Medulla oblongata (tissue), 1 donor: ENCODE results near the gene ABHD16A.

ENCODE experiments used
- DNase-seq: peaks from one replicate; pipeline ENCODE4 v3.0.0-alpha.2; 2015; ENCODE audit errors: extremely low spot score

The ABHD16A gene

GRCh38 chr6:31641370-31641769 lies 61.8 kb downstream of the ABHD16A start:
- no peak for DNase-seq

DNA sequence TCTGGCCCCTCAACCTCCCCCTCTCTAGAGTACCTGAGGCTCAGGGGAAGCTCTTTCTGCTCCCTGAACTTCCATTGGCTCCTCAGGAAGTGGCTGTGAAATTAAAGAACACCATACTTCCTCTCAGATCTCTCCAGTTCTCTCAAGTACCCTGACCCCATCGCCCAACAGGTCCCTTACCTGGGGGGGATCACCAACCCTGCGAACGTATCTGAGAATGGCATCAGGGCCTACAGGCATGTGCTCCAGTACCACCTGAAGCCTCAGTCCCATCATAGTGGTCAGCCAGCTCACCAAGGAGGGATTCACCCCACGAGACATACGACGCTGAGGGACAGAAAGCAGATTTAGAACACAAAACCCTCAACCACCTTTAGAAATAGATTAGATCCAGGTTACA lies 62.5 kb downstream of the ABHD16A start:
- no peak for DNase-seq

- DNase-seq: no peak
Observed at GRCh38 chr6:31639449-31639861, 63.7 kb downstream of the ABHD16A start.

DNA sequence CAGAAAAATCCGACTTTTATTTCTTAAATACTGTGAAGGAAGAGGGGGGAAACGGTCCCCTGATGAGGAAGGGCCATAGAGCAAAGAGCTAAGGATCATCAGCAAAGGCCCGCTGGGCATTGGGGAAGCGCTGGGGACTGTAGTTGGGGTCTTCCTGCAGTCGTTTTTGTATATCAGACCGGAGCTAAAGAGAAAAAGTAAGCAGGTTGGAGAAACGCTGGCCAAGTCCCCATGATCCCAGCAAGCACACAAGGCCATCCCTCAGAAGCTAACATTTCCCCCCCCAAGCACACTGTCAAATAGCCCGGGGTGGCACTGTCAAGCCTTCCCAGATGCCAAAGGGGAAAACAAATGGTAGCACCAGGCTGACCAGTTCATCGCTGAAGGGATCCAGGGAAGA lies 64.1 kb downstream of the ABHD16A start:
- no peak for DNase-seq
